Measurements from ENCODE around the gene FBXW5. TPM values are rescaled to one million over a fixed set of nuclear protein-coding genes. Genes with fewer than 3 reads are reported as not detected.

Gene FBXW5
- total and polyA plus RNA-seq, 9 of the 15 experiments (the other 6 are each of a cell fraction or from before 2014, with no cell fraction given) = 0.21 to 128 (median 37.0) TPM

- BruUV-seq (replicated peaks) = no TSS peak
- H3K9me1 ChIP-seq (ENCODE audit: control insufficient read depth, insufficient read depth, low read length) = no peaks in the 10 kb centered on the region
- H4K20me1 ChIP-seq (replicated peaks; ENCODE audit: control insufficient read depth, insufficient read depth, low read length) = 0 out of 2 replicates have a peak, but pooled peaks cover 4% of the 10 kb centered on the region
- FAIRE-seq (no peak), ATAC-seq (no peak), DNase-seq (ENCODE audit: extremely low read depth in 1 of 4, low spot score in 3 of 4) (no peak)
- 4% methylated on average over 4 of the region's 4 CpGs for WGBS (ENCODE audit: insufficient coverage, low coverage, missing lambda C conversion rate)
- H3K4me3 ChIP-seq = no peak overlapping the region
- no peaks in the 10 kb centered on the region for H3K79me2 ChIP-seq (ENCODE audit: control insufficient read depth, insufficient read depth, low read length)
- ChIA-PET CTCF (ENCODE audit: low intra/inter-chr PET ratio) (no interaction called here), POLR2A (interaction anchor here (0.7 kb wide), 1 partner anchor 103 kb away, joined by 3 read pairs; no protein-coding TSS in a partner anchor)
- H3K9ac ChIP-seq (ENCODE audit: insufficient read depth in 1 of 2, low read depth in 2 of 2, low read length in 2 of 2) = no peak overlapping the region
- no peaks in the 10 kb centered on the region for H3K9me3 ChIP-seq (replicated peaks; ENCODE audit: control insufficient read depth, insufficient read depth, low read depth, low read length)
- H3K4me2 ChIP-seq (ENCODE audit: insufficient read depth, low read length) = no peak overlapping the region
- intact Hi-C loops (cut with micrococcal nuclease) = no loop called here
- no peaks in the 10 kb centered on the region for H3K36me3 ChIP-seq (ENCODE audit: control insufficient read depth, insufficient read depth, low read length)
- H3K27me3 ChIP-seq (ENCODE audit: control insufficient read depth in 2 of 2, insufficient read depth in 2 of 2, low read length in 2 of 2) = peaks cover 2 to 7% of the 10 kb centered on the region in 2 experiments; a peak in 3 of 5 replicates
- in situ Hi-C loops (cut with MboI) = no loop called here
- peaks cover 0 to 65% of the 10 kb centered on the region in 2 experiments; a peak in 2 of 5 replicates for H3K4me1 ChIP-seq (replicated peaks in 1 of 2; ENCODE audit: control insufficient read depth in 2 of 2, insufficient read depth in 2 of 2, low read length in 2 of 2)
- no peak overlapping the region for H3K27ac ChIP-seq (ENCODE audit: extremely low read depth, low read depth, low read length)
- no peak overlapping the region for H2AFZ ChIP-seq (ENCODE audit: low read depth, low read length)
- TF ChIP-seq E2F5 (CRISPR knock-in tag; IDR thresholded peaks at IDR 0.05) (no peak), KDM1A (IDR thresholded peaks at IDR 0.05) (peak; percentile 27 to 54; a peak in 2 of 4 replicates), ELK1 (CRISPR knock-in tag; IDR thresholded peaks at IDR 0.05) (no peak), SAFB2 (IDR thresholded peaks at IDR 0.05; ENCODE audit: borderline replicate concordance, low read depth, low read length, severe bottlenecking) (no peak), ZNF518B (CRISPR knock-in tag; IDR thresholded peaks at IDR 0.05) (no peak), ZNF253 (CRISPR knock-in tag; conservative IDR thresholded peaks at IDR 0.05) (no peak), NELFE (IDR thresholded peaks at IDR 0.05; ENCODE audit: insufficient read depth, insufficient read length) (no peak), TSHZ1 (CRISPR knock-in tag; IDR thresholded peaks at IDR 0.05) (no peak), EGR1 (conservative IDR thresholded peaks at IDR 0.05) (peak; percentile 81), ZNF644 (tag; IDR thresholded peaks at IDR 0.05; ENCODE audit: low read depth) (no peak), E2F6 (IDR thresholded peaks at IDR 0.05; ENCODE audit: borderline replicate concordance in 1 of 2, extremely low read depth in 1 of 2, insufficient read depth in 1 of 2, insufficient read length in 1 of 2, low read depth in 1 of 2, low read length in 1 of 2, poor library complexity in 1 of 2, severe bottlenecking in 1 of 2) (no peak), NR2F6 (CRISPR knock-in tag; IDR thresholded peaks at IDR 0.05) (no peak)
Observed at GRCh38 chr9:136956604-136957003, 12.1 kb upstream of the FBXW5 start.

Measured in K562 (cell line).